Measurements from ENCODE around the gene CHN1.

Gene CHN1

DNA sequence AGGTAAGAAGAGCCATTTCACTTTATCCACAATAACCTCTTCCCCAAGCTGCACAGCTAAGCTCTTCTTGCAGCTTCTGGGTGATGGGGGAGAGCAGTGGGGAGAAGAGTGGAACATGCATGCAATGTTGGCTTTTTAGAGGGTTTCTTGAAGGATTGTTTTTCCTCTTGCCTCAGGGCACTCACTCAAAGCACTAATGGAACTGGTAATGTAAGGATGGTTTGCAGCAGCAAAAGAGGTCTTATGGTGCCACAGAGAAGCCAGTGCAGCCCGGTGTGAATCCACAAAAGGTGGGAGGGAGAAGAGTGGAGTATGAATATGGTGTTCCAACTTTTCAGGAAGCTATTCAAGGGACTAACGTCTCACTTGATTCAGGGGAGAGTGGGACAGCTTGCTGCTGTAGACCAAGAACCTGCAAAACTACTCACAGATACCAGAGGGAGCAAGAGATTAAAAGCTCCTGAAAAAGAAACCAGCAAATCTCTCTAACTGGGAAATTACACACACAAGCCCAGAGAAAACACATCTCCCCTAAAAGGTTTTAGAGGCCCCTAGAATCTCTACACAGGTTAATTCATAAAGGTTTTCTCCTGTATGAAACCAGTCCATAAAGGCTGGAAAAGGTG lies 116.4 kb downstream of the CHN1 start:
- ATAC-seq (ENCODE audit: low read depth) (no peak), DNase-seq (ENCODE audit: low spot score) (no peak)
- no peaks in the 10 kb centered on the region for H3K9me3 ChIP-seq (ENCODE audit: severe bottlenecking)
- H3K36me3 ChIP-seq (ENCODE audit: low read depth), result no peaks in the 10 kb centered on the region
- no peaks in the 10 kb centered on the region for H3K4me1 ChIP-seq (ENCODE audit: insufficient read depth, poor library complexity, severe bottlenecking)
- H3K27me3 ChIP-seq (ENCODE audit: insufficient read depth, poor library complexity, severe bottlenecking), result no peaks in the 10 kb centered on the region
- no peak overlapping the region for H3K4me3 ChIP-seq (ENCODE audit: severe bottlenecking)
- no peak overlapping the region for H3K27ac ChIP-seq (ENCODE audit: poor library complexity, severe bottlenecking)
- TF ChIP-seq, protein P1, sequence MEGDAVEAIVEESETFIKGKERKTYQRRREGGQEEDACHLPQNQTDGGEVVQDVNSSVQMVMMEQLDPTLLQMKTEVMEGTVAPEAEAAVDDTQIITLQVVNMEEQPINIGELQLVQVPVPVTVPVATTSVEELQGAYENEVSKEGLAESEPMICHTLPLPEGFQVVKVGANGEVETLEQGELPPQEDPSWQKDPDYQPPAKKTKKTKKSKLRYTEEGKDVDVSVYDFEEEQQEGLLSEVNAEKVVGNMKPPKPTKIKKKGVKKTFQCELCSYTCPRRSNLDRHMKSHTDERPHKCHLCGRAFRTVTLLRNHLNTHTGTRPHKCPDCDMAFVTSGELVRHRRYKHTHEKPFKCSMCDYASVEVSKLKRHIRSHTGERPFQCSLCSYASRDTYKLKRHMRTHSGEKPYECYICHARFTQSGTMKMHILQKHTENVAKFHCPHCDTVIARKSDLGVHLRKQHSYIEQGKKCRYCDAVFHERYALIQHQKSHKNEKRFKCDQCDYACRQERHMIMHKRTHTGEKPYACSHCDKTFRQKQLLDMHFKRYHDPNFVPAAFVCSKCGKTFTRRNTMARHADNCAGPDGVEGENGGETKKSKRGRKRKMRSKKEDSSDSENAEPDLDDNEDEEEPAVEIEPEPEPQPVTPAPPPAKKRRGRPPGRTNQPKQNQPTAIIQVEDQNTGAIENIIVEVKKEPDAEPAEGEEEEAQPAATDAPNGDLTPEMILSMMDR (IDR thresholded peaks at IDR 0.05; ENCODE audit: poor library complexity, severe bottlenecking), result no peak

DNA sequence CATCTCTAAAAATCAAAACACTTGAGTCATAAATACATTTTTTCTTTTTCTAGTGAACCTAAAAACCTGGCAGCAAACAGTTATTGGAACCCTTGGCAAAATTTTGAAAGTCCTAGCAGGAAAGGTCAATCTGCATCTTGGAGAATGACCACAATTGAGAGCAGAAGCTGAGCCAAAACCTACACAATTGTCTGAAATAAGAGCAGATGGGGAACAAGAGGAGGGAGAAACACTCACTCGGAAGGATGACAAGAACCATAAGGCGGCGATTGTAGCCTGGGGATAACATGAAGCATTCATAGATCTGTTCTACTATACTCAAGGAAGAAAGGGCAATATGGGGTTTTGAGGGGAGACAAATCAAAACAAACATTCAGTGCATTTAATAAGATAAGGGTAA lies 117.0 kb downstream of the CHN1 start:
- TF ChIP-seq, protein P1 (IDR thresholded peaks at IDR 0.05; ENCODE audit: poor library complexity, severe bottlenecking), result no peak
- Histone ChIP-seq H3K36me3 (ENCODE audit: low read depth) (no peaks in the 10 kb centered on the region), H3K27me3 (ENCODE audit: insufficient read depth, poor library complexity, severe bottlenecking) (no peaks in the 10 kb centered on the region), H3K9me3 (ENCODE audit: severe bottlenecking) (no peaks in the 10 kb centered on the region), H3K27ac (ENCODE audit: poor library complexity, severe bottlenecking) (no peak overlapping the region), H3K4me3 (ENCODE audit: severe bottlenecking) (no peak overlapping the region), H3K4me1 (ENCODE audit: insufficient read depth, poor library complexity, severe bottlenecking) (no peaks in the 10 kb centered on the region)
- ATAC-seq (ENCODE audit: low read depth) (no peak), DNase-seq (ENCODE audit: low spot score) (no peak)

DNA sequence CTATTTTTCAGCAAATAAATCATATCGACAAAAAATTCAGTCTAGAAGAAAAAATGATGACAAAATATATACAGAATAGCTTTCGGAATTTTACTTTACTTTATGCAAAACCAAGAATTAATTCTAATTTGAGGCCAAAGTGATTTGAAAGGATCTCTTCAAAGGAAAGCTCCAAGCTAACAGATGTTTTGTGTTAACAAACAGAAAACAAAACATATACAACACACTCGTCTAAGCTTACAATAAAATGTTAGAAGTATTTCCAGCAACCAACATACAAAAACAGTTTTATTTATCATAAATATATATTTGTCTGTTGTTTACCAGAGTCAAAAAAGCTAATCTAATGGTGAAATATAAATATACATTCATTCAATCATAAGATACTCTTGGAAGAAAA lies 122.8 kb downstream of the CHN1 start:
- ATAC-seq (ENCODE audit: low read depth) (no peak), DNase-seq (ENCODE audit: low spot score) (no peak)
- TF ChIP-seq, protein P1 (IDR thresholded peaks at IDR 0.05; ENCODE audit: poor library complexity, severe bottlenecking), result no peak
- H3K36me3 ChIP-seq (ENCODE audit: low read depth), result no peaks in the 10 kb centered on the region
- no peak overlapping the region for H3K27ac ChIP-seq (ENCODE audit: poor library complexity, severe bottlenecking)
- H3K9me3 ChIP-seq (ENCODE audit: severe bottlenecking), result no peaks in the 10 kb centered on the region
- no peaks in the 10 kb centered on the region for H3K4me1 ChIP-seq (ENCODE audit: insufficient read depth, poor library complexity, severe bottlenecking)
- H3K27me3 ChIP-seq (ENCODE audit: insufficient read depth, poor library complexity, severe bottlenecking), result no peaks in the 10 kb centered on the region
- H3K4me3 ChIP-seq (ENCODE audit: severe bottlenecking), result no peak overlapping the region

DNA sequence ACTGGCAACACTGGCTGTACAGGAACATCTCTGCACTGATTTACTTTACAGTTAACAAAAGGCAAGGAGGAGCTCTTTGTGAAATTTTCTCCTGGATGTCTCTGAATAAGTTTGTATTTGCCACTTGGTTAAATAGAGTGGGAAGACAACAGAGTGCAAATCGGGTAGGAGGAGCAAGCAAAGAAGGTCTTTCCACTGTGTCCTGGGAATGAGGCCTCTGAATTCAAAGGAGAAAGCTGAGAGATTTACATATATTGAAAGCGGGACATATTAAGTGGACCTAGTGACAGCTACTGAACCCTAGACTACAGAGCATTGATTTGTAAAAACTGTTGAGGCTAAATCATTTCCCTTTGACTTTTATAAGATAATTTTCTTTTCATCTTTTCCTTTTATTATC lies 123.5 kb downstream of the CHN1 start:
- Histone ChIP-seq H3K36me3 (ENCODE audit: low read depth) (no peaks in the 10 kb centered on the region), H3K9me3 (ENCODE audit: severe bottlenecking) (no peaks in the 10 kb centered on the region), H3K4me3 (ENCODE audit: severe bottlenecking) (no peak overlapping the region), H3K27ac (ENCODE audit: poor library complexity, severe bottlenecking) (no peak overlapping the region), H3K27me3 (ENCODE audit: insufficient read depth, poor library complexity, severe bottlenecking) (no peaks in the 10 kb centered on the region), H3K4me1 (ENCODE audit: insufficient read depth, poor library complexity, severe bottlenecking) (no peaks in the 10 kb centered on the region)
- DNase-seq (ENCODE audit: low spot score), result no peak
- no peak for ATAC-seq (ENCODE audit: low read depth)
- TF ChIP-seq, protein P1 (IDR thresholded peaks at IDR 0.05; ENCODE audit: poor library complexity, severe bottlenecking), result no peak

DNA sequence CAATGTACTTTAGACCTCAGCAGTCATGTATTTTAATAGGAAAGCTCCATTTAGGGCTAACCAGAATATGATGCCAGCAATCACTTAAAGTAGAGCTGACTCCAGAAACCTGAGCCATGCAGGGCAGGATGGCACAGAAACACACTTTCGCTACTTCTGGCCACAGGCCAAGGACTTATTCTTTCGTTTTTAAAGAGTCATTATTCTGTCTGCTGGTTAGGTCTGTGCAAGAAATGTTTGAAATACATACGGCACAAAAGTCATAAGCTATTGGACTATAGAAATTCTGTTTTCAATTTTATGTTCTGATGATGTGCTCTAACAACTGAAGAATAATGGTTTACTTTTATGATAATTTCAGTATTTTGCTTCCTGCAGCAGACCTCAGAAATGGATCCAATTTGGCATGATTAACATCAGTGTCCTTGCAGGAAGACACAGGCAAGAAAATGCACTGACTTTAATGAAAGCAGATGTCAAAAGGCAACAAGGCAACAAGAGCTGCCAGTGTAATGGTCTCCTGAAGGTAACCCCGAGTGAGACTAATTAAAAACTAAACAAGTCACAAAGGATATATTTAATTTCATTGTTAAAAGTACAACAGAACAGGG lies 126.5 kb downstream of the CHN1 start:
- Histone ChIP-seq H3K4me3 (ENCODE audit: severe bottlenecking) (no peak overlapping the region), H3K9me3 (ENCODE audit: severe bottlenecking) (no peaks in the 10 kb centered on the region), H3K27ac (ENCODE audit: poor library complexity, severe bottlenecking) (no peak overlapping the region), H3K4me1 (ENCODE audit: insufficient read depth, poor library complexity, severe bottlenecking) (no peaks in the 10 kb centered on the region), H3K36me3 (ENCODE audit: low read depth) (no peaks in the 10 kb centered on the region), H3K27me3 (ENCODE audit: insufficient read depth, poor library complexity, severe bottlenecking) (no peaks in the 10 kb centered on the region)
- TF ChIP-seq, protein P1 (IDR thresholded peaks at IDR 0.05; ENCODE audit: poor library complexity, severe bottlenecking), result no peak
- ATAC-seq (ENCODE audit: low read depth), result peak; percentile 64
- DNase-seq (ENCODE audit: low spot score), result no peak

All from RWPE2 (cell line).